Amniotic stem cell (primary cell): Measurements from ENCODE around the gene UNCX.
"Not testable (repeated sequence)": the region's sequence is repeated elsewhere in the genome, so short reads cannot be mapped to it uniquely, and the experiment has no call there.

Experiments
- DNase-seq: peaks from one replicate; lab custom pipeline; 2025; lab: John Stamatoyannopoulos, UW

UNCX gene

GRCh38 chr7:1278543-1278942 is 45.9 kb downstream of the UNCX start:
- no peak for DNase-seq

GRCh38 chr7:1279041-1279440 is 46.4 kb downstream of the UNCX start:
- no peak for DNase-seq

DNA sequence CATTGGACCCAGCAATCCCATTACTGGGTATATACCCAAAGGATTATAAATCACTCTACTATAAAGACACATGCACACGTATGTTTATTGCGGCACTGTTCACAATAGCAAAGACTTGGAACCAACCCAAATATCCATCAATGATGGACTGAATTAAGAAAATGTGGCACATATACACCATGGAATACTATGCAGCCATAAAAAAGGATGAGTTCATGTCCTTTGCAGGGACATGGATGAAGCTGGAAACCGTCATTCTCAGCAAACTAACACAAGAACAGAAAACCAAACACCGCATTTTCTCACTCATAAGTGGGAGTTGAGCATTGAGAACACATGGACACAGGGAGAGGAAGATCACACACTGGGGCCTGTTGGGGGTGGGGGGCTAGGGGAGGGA is 47.2 kb downstream of the UNCX start:
- DNase-seq: not testable (repeated sequence)

DNA sequence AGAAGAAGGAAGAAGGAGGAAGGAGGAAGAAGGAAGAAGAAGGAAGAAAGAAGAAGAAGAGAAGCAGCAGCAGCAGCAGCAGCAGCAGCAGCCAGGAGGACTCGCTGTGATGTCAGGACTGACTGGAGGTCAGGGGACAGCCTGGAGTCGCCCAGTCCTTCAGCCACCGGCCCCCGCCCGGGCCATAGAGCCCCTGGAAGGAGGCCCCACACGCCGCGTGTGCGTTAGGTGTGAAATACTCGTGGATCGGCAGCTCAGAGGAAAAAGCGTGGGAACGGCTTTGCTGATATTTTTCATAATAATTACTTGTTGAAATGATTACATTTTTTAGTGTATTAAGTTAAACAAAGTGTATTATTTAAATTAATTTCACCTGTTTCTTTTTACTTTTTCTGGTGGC is 48.4 kb downstream of the UNCX start:
- no peak for DNase-seq

DNA sequence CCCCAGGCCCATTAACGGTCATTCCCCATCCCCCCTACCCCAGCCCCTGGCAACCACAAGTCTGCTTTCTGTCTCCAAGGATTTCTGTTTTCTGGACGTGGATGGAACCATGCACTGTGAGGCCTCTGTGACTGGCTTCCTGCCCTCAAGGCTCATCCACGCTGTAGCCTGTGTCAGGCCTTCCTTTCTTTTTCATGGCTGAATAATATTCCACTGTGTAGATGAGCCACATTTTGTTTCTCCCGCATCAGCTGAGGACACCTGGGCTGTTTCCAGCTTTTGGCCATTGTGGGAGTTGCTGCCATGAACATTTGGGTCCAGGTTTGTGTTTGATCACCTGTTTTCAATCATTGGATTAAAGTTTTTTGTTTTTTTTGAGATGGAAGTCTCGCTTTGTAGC is 50.0 kb downstream of the UNCX start:
- DNase-seq: no peak

- no peak for DNase-seq
Observed at GRCh38 chr7:1283337-1283736, 50.7 kb downstream of the UNCX start.

DNA sequence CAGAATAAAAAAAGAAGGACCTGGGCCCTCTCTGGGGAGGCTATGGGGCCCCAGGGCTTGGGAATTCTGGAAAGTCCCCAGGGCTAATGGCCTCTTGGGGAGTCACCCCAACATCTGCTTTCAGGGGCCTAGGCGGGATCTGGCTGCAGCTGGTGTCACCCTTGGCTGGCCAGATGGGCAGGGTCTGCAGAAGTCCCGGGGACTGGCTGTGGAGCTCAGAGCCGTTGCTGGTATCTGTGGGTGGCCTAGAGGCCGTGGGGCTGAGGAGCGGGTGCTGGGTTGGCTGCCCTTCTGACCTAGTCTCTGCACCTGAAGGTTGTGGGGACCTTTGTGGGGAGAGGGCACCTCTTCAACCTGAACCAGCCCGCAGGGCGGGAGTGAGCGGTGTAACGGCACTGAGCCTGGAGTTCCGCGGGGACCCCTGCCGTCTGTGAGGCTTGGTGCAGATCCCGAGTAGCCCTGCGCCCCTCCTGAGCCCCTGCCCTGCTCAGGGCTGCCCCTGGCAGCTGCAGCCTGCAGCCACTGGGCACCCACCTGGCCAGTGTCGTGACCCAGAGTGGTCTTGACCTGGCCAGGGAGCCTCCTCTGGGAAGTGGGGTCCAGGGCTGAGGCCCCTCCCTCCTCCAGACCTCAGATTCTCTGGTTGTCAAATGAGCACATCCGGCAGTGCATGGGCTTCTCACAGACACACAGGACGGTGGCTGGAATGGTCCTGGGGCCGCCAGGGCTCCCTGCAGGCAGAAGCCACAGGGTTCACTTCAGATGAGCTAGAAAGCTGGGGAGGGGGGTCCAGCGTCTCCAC is 51.5 kb downstream of the UNCX start:
- DNase-seq: no peak

GRCh38 chr7:1284743-1285458 is 52.2 kb downstream of the UNCX start:
- DNase-seq: no peak

DNA sequence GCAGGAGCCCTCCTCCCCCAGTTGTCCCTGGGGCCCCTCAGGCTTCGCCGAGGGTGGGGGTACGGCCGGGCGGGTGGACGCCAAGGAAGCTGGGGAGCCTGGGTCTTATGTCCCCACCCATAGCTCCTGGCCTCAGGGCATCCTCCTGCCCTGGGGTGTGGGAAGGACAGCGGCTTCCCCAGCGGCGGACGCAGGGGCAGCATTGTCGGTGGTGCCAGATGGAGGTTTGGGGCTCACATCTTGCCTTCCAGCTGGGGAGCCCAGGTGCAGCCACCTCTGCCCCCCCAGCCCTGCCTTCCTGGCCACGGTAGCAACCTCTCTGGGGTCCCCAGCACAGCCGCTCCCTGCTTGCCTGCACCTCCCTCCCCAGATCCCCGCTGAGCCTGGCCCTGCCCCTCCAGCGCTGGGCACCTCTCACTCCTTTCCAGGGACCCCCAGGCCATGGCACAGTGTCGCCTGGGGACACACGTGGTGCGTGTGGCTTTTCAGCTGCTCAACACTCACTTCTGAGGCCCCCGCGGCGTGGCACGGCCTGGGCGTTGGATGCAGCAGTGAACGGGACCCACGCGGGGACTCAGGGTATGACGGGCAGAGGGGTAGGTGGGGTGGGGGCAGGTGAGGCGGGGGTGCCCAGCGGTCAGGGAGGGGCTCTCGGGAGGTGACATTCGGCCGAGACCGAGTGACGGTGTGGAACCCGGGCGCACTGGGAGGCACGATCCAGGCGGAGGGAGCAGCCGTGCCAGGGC is 53.1 kb downstream of the UNCX start:
- DNase-seq: no peak
